Subcutaneous abdominal adipose tissue (tissue), 5 donors: ENCODE data around the gene TRIP13.
"Not testable (repeated sequence)": the region's sequence is repeated elsewhere in the genome, so short reads cannot be mapped to it uniquely, and the experiment has no call there.

Source experiments
- H3K27ac ChIP-seq: one replicate; pipeline ENCODE4 v1.7.0; 2013; ENCODE audit warnings: low read depth, mild to moderate bottlenecking, inconsistent platforms, low read length, moderate library complexity
- H3K27me3 ChIP-seq, 5 donors: one replicate each; pipeline ENCODE4 v1.7.0; 2013; ENCODE audit warnings: low read length in 5 of 5, inconsistent platforms in 1 of 5; ENCODE audit not compliant: control insufficient read depth in 5 of 5, insufficient read depth in 4 of 5
- H3K36me3 ChIP-seq, 5 donors: one replicate each; pipeline ENCODE4 v1.7.0; 2013; ENCODE audit warnings: low read length in 5 of 5; ENCODE audit not compliant: control insufficient read depth in 5 of 5, insufficient read depth in 5 of 5
- H3K4me1 ChIP-seq, 5 donors: one replicate each; pipeline ENCODE4 v1.7.0; 2013; ENCODE audit warnings: low read length in 5 of 5, mild to moderate bottlenecking in 3 of 5, moderate library complexity in 1 of 5; ENCODE audit not compliant: control insufficient read depth in 5 of 5, insufficient read depth in 5 of 5
- H3K4me3 ChIP-seq, 5 donors: one replicate each; pipeline ENCODE4 v1.7.0; 2013; ENCODE audit warnings: low read length in 5 of 5, low read depth in 1 of 5
- H3K9ac ChIP-seq, 5 donors: one replicate each; pipeline ENCODE4 v1.7.0; 2013; ENCODE audit warnings: low read length in 5 of 5, mild to moderate bottlenecking in 4 of 5, moderate library complexity in 3 of 5
- H3K9me3 ChIP-seq, 5 donors: one replicate each; pipeline ENCODE4 v1.7.0; 2013; ENCODE audit warnings: low read length in 5 of 5; ENCODE audit not compliant: control insufficient read depth in 5 of 5
- donor health status: healthy.
- donor health status: healthy.
- donor health status: healthy.
- donor health status: healthy.
- donor health status: healthy.

The TRIP13 gene

DNA sequence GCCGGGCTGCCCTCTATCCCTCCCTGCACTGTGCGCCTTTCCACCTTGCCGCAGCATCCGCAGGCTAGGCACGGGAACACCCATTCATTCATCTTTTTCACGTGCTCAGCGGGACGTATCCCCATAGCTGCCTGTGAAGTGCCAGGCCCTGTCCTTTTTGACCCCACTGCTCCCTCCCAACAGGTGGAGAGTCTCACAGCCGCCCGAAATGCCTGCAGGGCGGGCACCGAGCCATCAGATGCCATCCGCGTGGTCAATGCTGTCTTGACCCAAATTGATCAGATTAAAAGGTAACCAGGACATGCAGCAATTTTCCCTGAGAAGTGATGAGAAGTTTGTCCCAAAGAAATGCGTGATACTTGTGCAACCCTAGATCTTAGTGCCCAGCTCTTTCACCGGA is 15.5 kb downstream of the TRIP13 start:
- H3K9ac ChIP-seq, result no peak overlapping the region
- H3K27ac ChIP-seq, result no peak overlapping the region
- H3K36me3 ChIP-seq, result peaks cover 0 to 13% (median 0%) of the 10 kb centered on the region in 5 donors
- no peaks in the 10 kb centered on the region for H3K4me1 ChIP-seq
- H3K4me3 ChIP-seq, result no peak overlapping the region
- H3K27me3 ChIP-seq, result no peaks in the 10 kb centered on the region
- no peaks in the 10 kb centered on the region for H3K9me3 ChIP-seq

DNA sequence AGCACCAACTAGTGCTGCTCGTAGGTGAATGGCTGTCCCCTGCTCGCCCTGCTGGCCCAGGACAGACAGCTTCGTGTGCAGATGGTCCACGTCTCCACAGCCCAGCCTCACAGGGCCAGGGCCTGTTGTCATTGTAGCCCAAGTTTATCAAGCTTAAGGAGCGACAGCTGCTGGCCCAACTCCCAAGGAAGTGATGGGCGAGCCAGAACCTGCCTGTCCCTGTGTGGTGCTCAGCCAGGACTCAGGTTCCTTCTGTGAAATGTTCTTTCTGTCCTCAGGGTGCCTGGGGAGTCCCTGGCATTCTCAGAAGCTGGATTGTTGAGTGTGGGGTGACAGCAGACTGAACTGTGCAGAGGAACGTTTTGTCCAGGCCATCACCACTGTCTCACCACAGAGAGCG is 16.4 kb downstream of the TRIP13 start:
- Histone ChIP-seq H3K27me3 (no peaks in the 10 kb centered on the region), H3K9me3 (no peaks in the 10 kb centered on the region), H3K4me3 (no peak overlapping the region), H3K9ac (no peak overlapping the region), H3K36me3 (peaks cover 0 to 13% (median 0%) of the 10 kb centered on the region in 5 donors), H3K4me1 (no peaks in the 10 kb centered on the region), H3K27ac (no peak overlapping the region)

GRCh38 chr5:909994-910768 is 17.5 kb downstream of the TRIP13 start:
- H3K9ac ChIP-seq, result no peak overlapping the region
- peaks cover 0 to 13% (median 0%) of the 10 kb centered on the region in 5 donors for H3K36me3 ChIP-seq
- H3K27me3 ChIP-seq, result no peaks in the 10 kb centered on the region
- no peak overlapping the region for H3K4me3 ChIP-seq
- H3K4me1 ChIP-seq, result no peaks in the 10 kb centered on the region
- H3K27ac ChIP-seq, result no peak overlapping the region
- no peaks in the 10 kb centered on the region for H3K9me3 ChIP-seq

- H3K4me3 ChIP-seq, result no peak overlapping the region
- no peak overlapping the region for H3K27ac ChIP-seq
- H3K9me3 ChIP-seq, result no peaks in the 10 kb centered on the region
- H3K36me3 ChIP-seq, result peaks cover 0 to 13% (median 0%) of the 10 kb centered on the region in 5 donors
- no peak overlapping the region for H3K9ac ChIP-seq
- H3K4me1 ChIP-seq, result no peaks in the 10 kb centered on the region
- H3K27me3 ChIP-seq, result no peaks in the 10 kb centered on the region
Measured at GRCh38 chr5:910769-911160, 18.1 kb downstream of the TRIP13 start.

DNA sequence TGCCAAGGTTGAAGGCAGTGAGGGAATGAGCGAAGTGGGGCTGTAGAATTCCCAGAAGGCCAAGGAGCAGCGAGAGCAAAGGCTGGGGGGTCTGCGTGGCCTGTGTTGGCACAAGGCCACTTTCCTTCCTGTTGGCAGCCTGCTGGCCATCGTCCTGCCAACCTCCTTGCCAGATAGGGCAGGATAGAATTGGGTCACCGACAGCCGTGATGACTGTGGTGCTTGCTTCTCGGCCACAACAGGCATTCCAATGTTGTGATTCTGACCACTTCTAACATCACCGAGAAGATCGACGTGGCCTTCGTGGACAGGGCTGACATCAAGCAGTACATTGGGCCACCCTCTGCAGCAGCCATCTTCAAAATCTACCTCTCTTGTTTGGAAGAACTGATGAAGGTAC is 18.9 kb downstream of the TRIP13 start:
- no peaks in the 10 kb centered on the region for H3K4me1 ChIP-seq
- no peaks in the 10 kb centered on the region for H3K27me3 ChIP-seq
- no peak overlapping the region for H3K4me3 ChIP-seq
- H3K9me3 ChIP-seq, result no peaks in the 10 kb centered on the region
- no peak overlapping the region for H3K27ac ChIP-seq
- H3K9ac ChIP-seq, result no peak overlapping the region
- peaks cover 0 to 17% (median 3%) of the 10 kb centered on the region in 5 donors for H3K36me3 ChIP-seq

GRCh38 chr5:912280-913091 is 19.8 kb downstream of the TRIP13 start:
- Histone ChIP-seq H3K36me3 (peaks cover 0 to 19% (median 3%) of the 10 kb centered on the region in 5 donors), H3K9me3 (no peaks in the 10 kb centered on the region), H3K9ac (no peak overlapping the region), H3K27ac (no peak overlapping the region), H3K4me1 (no peaks in the 10 kb centered on the region), H3K4me3 (no peak overlapping the region), H3K27me3 (no peaks in the 10 kb centered on the region)

DNA sequence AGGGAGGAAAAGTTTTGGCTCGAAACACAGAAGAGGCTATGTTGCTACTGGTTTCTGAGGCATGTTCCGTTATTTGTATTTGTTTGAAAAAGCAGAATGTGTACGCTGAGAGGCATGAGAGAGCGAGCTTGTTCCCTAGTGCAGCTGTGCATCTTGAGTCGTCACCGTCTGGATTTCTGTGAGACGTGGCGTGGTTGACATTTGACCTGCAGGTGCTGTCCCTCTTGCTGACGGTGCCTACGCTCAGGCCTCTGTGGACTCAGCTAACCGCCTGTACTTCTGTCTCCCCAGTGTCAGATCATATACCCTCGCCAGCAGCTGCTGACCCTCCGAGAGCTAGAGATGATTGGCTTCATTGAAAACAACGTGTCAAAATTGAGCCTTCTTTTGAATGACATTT is 21.5 kb downstream of the TRIP13 start:
- Histone ChIP-seq H3K27ac (no peak overlapping the region), H3K36me3 (peaks cover 0 to 8% (median 3%) of the 10 kb centered on the region in 5 donors), H3K9me3 (peaks cover 0 to 4% (median 0%) of the 10 kb centered on the region in 5 donors), H3K4me1 (no peaks in the 10 kb centered on the region), H3K9ac (no peak overlapping the region), H3K27me3 (no peaks in the 10 kb centered on the region), H3K4me3 (no peak overlapping the region)

- Histone ChIP-seq H3K9me3 (peaks cover 0 to 4% (median 0%) of the 10 kb centered on the region in 5 donors), H3K36me3 (peaks cover 0 to 8% (median 3%) of the 10 kb centered on the region in 5 donors), H3K9ac (no peak overlapping the region), H3K4me3 (no peak overlapping the region), H3K4me1 (no peaks in the 10 kb centered on the region), H3K27me3 (no peaks in the 10 kb centered on the region), H3K27ac (no peak overlapping the region)
Measured at GRCh38 chr5:914612-915011, 21.9 kb downstream of the TRIP13 start.

GRCh38 chr5:915346-915745 is 22.7 kb downstream of the TRIP13 start:
- H3K27me3 ChIP-seq, H3K27ac ChIP-seq, H3K36me3 ChIP-seq, H3K9ac ChIP-seq, H3K9me3 ChIP-seq, H3K4me1 ChIP-seq, H3K4me3 ChIP-seq: not testable (repeated sequence)

- Histone ChIP-seq H3K27ac (no peak overlapping the region), H3K4me3 (no peak overlapping the region), H3K27me3 (no peaks in the 10 kb centered on the region), H3K4me1 (no peaks in the 10 kb centered on the region), H3K9me3 (peaks cover 0 to 4% (median 0%) of the 10 kb centered on the region in 5 donors), H3K9ac (no peak overlapping the region), H3K36me3 (peaks cover 0 to 8% (median 3%) of the 10 kb centered on the region in 5 donors)
Measured at GRCh38 chr5:915946-916345, 23.3 kb downstream of the TRIP13 start.
